ENCODE measurements around the gene CYP4V2. TPM values are rescaled to one million over a fixed set of nuclear protein-coding genes. Genes with fewer than 3 reads are reported as not detected.

Gene CYP4V2
- total RNA-seq, 4 donors from 2014 or later, result 36.6 to 66.9 (median 48.2) TPM

GRCh38 chr4:186192066-186192612, 772 bp downstream of the CYP4V2 start:
- TF ChIP-seq CTCF (IDR thresholded peaks at IDR 0.05) (no peak), POLR2A (IDR thresholded peaks at IDR 0.05) (no peak)
- DNase-seq, result peak; percentile 40 to 50
- no peaks in the 10 kb centered on the region for H3K27me3 ChIP-seq
- peak overlapping the region; percentile 75 to 99 (median 95) for H3K27ac ChIP-seq
- intact Hi-C loops (cut with DNase I), result no loop called here
- no peaks in the 10 kb centered on the region for H3K9me3 ChIP-seq
- peaks cover 9 to 20% of the 10 kb centered on the region in 2 donors for H3K4me1 ChIP-seq
- no peaks in the 10 kb centered on the region for H3K36me3 ChIP-seq
- H3K4me3 ChIP-seq (replicated peaks in 1 of 3), result peak overlapping the region; percentile 54 to 78 (median 70)
- 0 to 7% methylated on average over 18 to 20 of the region's 22 CpGs for WGBS, 2 donors

GRCh38 chr4:186193851-186194250, 2.5 kb downstream of the CYP4V2 start:
- H3K4me1 ChIP-seq, result peaks cover 9 to 20% of the 10 kb centered on the region in 2 donors
- H3K27ac ChIP-seq, result no peak overlapping the region
- H3K4me3 ChIP-seq (replicated peaks in 1 of 3), result no peak overlapping the region
- H3K9me3 ChIP-seq, result no peaks in the 10 kb centered on the region
- TF ChIP-seq POLR2A (IDR thresholded peaks at IDR 0.05) (no peak), CTCF (IDR thresholded peaks at IDR 0.05) (no peak)
- WGBS, 2 donors, result 97% methylated on average over 5 of the region's 5 CpGs
- no peaks in the 10 kb centered on the region for H3K27me3 ChIP-seq
- H3K36me3 ChIP-seq, result no peaks in the 10 kb centered on the region
- DNase-seq, result no peak
- intact Hi-C loops (cut with DNase I), result no loop called here

GRCh38 chr4:186196063-186196462, 4.7 kb downstream of the CYP4V2 start:
- Histone ChIP-seq H3K4me3 (replicated peaks in 1 of 3) (no peak overlapping the region), H3K36me3 (no peaks in the 10 kb centered on the region), H3K27me3 (no peaks in the 10 kb centered on the region), H3K9me3 (no peaks in the 10 kb centered on the region), H3K4me1 (peaks cover 3 to 12% of the 10 kb centered on the region in 2 donors), H3K27ac (no peak overlapping the region)
- no peak for DNase-seq
- TF ChIP-seq POLR2A (IDR thresholded peaks at IDR 0.05) (no peak), CTCF (IDR thresholded peaks at IDR 0.05) (no peak)
- 96 to 99% methylated on average over 6 of the region's 6 CpGs for WGBS, 2 donors
- intact Hi-C loops (cut with DNase I), result no loop called here

GRCh38 chr4:186200516-186200915, 9.1 kb downstream of the CYP4V2 start:
- Histone ChIP-seq H3K4me1 (peaks cover 0 to 5% of the 10 kb centered on the region in 2 donors), H3K4me3 (replicated peaks in 1 of 3) (no peak overlapping the region), H3K36me3 (no peaks in the 10 kb centered on the region), H3K27me3 (no peaks in the 10 kb centered on the region), H3K9me3 (no peaks in the 10 kb centered on the region), H3K27ac (no peak overlapping the region)
- DNase-seq, result no peak
- 69 to 81% methylated on average over 6 of the region's 6 CpGs for WGBS, 2 donors
- intact Hi-C loops (cut with DNase I), result no loop called here
- TF ChIP-seq POLR2A (IDR thresholded peaks at IDR 0.05) (no peak), CTCF (IDR thresholded peaks at IDR 0.05) (no peak)

- WGBS, 2 donors, result 86 to 91% methylated on average over 7 of the region's 7 CpGs
- DNase-seq, result no peak
- no peak overlapping the region for H3K27ac ChIP-seq
- H3K27me3 ChIP-seq, result no peaks in the 10 kb centered on the region
- H3K4me3 ChIP-seq (replicated peaks in 1 of 3), result no peak overlapping the region
- peaks cover 0 to 5% of the 10 kb centered on the region in 2 donors for H3K4me1 ChIP-seq
- intact Hi-C loops (cut with DNase I), result no loop called here
- no peaks in the 10 kb centered on the region for H3K36me3 ChIP-seq
- TF ChIP-seq POLR2A (IDR thresholded peaks at IDR 0.05) (no peak), CTCF (IDR thresholded peaks at IDR 0.05) (no peak)
- no peaks in the 10 kb centered on the region for H3K9me3 ChIP-seq
These were observed 9.6 kb downstream of the CYP4V2 start for GRCh38 chr4:186201010-186201409.
